ENCODE results near the gene SIRPB1.
A peak's percentile ranks its signal among the peaks of the same experiment; 100 is the strongest.

Gene SIRPB1

GRCh38 chr20:1628621-1629020 is 8.8 kb upstream of the SIRPB1 start:
- no peaks in the 10 kb centered on the region for H3K36me3 ChIP-seq (ENCODE audit: control insufficient read depth in 2 of 2, insufficient read depth in 2 of 2, low read length in 2 of 2)
- H3K4me1 ChIP-seq (ENCODE audit: control insufficient read depth in 2 of 2, insufficient read depth in 2 of 2, low read length in 2 of 2) = no peaks in the 10 kb centered on the region
- no peak overlapping the region for H3K9ac ChIP-seq (ENCODE audit: low read depth in 1 of 2, low read length in 2 of 2)
- H3K27me3 ChIP-seq (ENCODE audit: control insufficient read depth in 2 of 2, insufficient read depth in 2 of 2, low read length in 2 of 2) = peaks cover 0 to 2% of the 10 kb centered on the region in 2 donors
- H3K4me3 ChIP-seq (ENCODE audit: low read length in 2 of 2) = no peak overlapping the region
- no peaks in the 10 kb centered on the region for H3K9me3 ChIP-seq (ENCODE audit: control insufficient read depth in 2 of 2, low read length in 2 of 2)
- H3K27ac ChIP-seq (ENCODE audit: low read depth in 2 of 2, low read length in 2 of 2) = no peak overlapping the region

- Histone ChIP-seq H3K4me1 (ENCODE audit: control insufficient read depth in 2 of 2, insufficient read depth in 2 of 2, low read length in 2 of 2) (no peaks in the 10 kb centered on the region), H3K9ac (ENCODE audit: low read depth in 1 of 2, low read length in 2 of 2) (no peak overlapping the region), H3K9me3 (ENCODE audit: control insufficient read depth in 2 of 2, low read length in 2 of 2) (no peaks in the 10 kb centered on the region), H3K27me3 (ENCODE audit: control insufficient read depth in 2 of 2, insufficient read depth in 2 of 2, low read length in 2 of 2) (peaks cover 0 to 2% of the 10 kb centered on the region in 2 donors), H3K27ac (ENCODE audit: low read depth in 2 of 2, low read length in 2 of 2) (no peak overlapping the region), H3K4me3 (ENCODE audit: low read length in 2 of 2) (no peak overlapping the region), H3K36me3 (ENCODE audit: control insufficient read depth in 2 of 2, insufficient read depth in 2 of 2, low read length in 2 of 2) (no peaks in the 10 kb centered on the region)
These were observed 7.4 kb upstream of the SIRPB1 start for GRCh38 chr20:1627200-1627550.

- Histone ChIP-seq H3K9ac (ENCODE audit: low read depth in 1 of 2, low read length in 2 of 2) (no peak overlapping the region), H3K4me3 (ENCODE audit: low read length in 2 of 2) (no peak overlapping the region), H3K27me3 (ENCODE audit: control insufficient read depth in 2 of 2, insufficient read depth in 2 of 2, low read length in 2 of 2) (peaks cover 0 to 2% of the 10 kb centered on the region in 2 donors), H3K9me3 (ENCODE audit: control insufficient read depth in 2 of 2, low read length in 2 of 2) (no peaks in the 10 kb centered on the region), H3K27ac (ENCODE audit: low read depth in 2 of 2, low read length in 2 of 2) (no peak overlapping the region), H3K4me1 (ENCODE audit: control insufficient read depth in 2 of 2, insufficient read depth in 2 of 2, low read length in 2 of 2) (no peaks in the 10 kb centered on the region), H3K36me3 (ENCODE audit: control insufficient read depth in 2 of 2, insufficient read depth in 2 of 2, low read length in 2 of 2) (no peaks in the 10 kb centered on the region)
These were observed 6.9 kb upstream of the SIRPB1 start for GRCh38 chr20:1626528-1627199.

- no peak overlapping the region for H3K9ac ChIP-seq (ENCODE audit: low read depth in 1 of 2, low read length in 2 of 2)
- no peaks in the 10 kb centered on the region for H3K36me3 ChIP-seq (ENCODE audit: control insufficient read depth in 2 of 2, insufficient read depth in 2 of 2, low read length in 2 of 2)
- H3K4me3 ChIP-seq (ENCODE audit: low read length in 2 of 2) = no peak overlapping the region
- peaks cover 0 to 2% of the 10 kb centered on the region in 2 donors for H3K27me3 ChIP-seq (ENCODE audit: control insufficient read depth in 2 of 2, insufficient read depth in 2 of 2, low read length in 2 of 2)
- H3K27ac ChIP-seq (ENCODE audit: low read depth in 2 of 2, low read length in 2 of 2) = no peak overlapping the region
- H3K9me3 ChIP-seq (ENCODE audit: control insufficient read depth in 2 of 2, low read length in 2 of 2) = no peaks in the 10 kb centered on the region
- H3K4me1 ChIP-seq (ENCODE audit: control insufficient read depth in 2 of 2, insufficient read depth in 2 of 2, low read length in 2 of 2) = no peaks in the 10 kb centered on the region
These were observed 5.4 kb upstream of the SIRPB1 start for GRCh38 chr20:1625083-1625690.

GRCh38 chr20:1623501-1624205 is 3.8 kb upstream of the SIRPB1 start:
- no peak overlapping the region for H3K9ac ChIP-seq (ENCODE audit: low read depth in 1 of 2, low read length in 2 of 2)
- H3K9me3 ChIP-seq (ENCODE audit: control insufficient read depth in 2 of 2, low read length in 2 of 2) = peaks cover 0 to 3% of the 10 kb centered on the region in 2 donors
- no peak overlapping the region for H3K27ac ChIP-seq (ENCODE audit: low read depth in 2 of 2, low read length in 2 of 2)
- no peaks in the 10 kb centered on the region for H3K36me3 ChIP-seq (ENCODE audit: control insufficient read depth in 2 of 2, insufficient read depth in 2 of 2, low read length in 2 of 2)
- H3K4me3 ChIP-seq (ENCODE audit: low read length in 2 of 2) = no peak overlapping the region
- no peaks in the 10 kb centered on the region for H3K27me3 ChIP-seq (ENCODE audit: control insufficient read depth in 2 of 2, insufficient read depth in 2 of 2, low read length in 2 of 2)
- no peaks in the 10 kb centered on the region for H3K4me1 ChIP-seq (ENCODE audit: control insufficient read depth in 2 of 2, insufficient read depth in 2 of 2, low read length in 2 of 2)

- Histone ChIP-seq H3K27ac (ENCODE audit: low read depth in 2 of 2, low read length in 2 of 2) (no peak overlapping the region), H3K36me3 (ENCODE audit: control insufficient read depth in 2 of 2, insufficient read depth in 2 of 2, low read length in 2 of 2) (no peaks in the 10 kb centered on the region), H3K4me3 (ENCODE audit: low read length in 2 of 2) (no peak overlapping the region), H3K27me3 (ENCODE audit: control insufficient read depth in 2 of 2, insufficient read depth in 2 of 2, low read length in 2 of 2) (no peaks in the 10 kb centered on the region), H3K9ac (ENCODE audit: low read depth in 1 of 2, low read length in 2 of 2) (no peak overlapping the region), H3K4me1 (ENCODE audit: control insufficient read depth in 2 of 2, insufficient read depth in 2 of 2, low read length in 2 of 2) (no peaks in the 10 kb centered on the region), H3K9me3 (ENCODE audit: control insufficient read depth in 2 of 2, low read length in 2 of 2) (peaks cover 0 to 3% of the 10 kb centered on the region in 2 donors)
These were observed 2.6 kb upstream of the SIRPB1 start for GRCh38 chr20:1622450-1622849.

GRCh38 chr20:1621316-1621715 is 1.5 kb upstream of the SIRPB1 start:
- H3K9ac ChIP-seq (ENCODE audit: low read depth in 1 of 2, low read length in 2 of 2) = no peak overlapping the region
- H3K27me3 ChIP-seq (ENCODE audit: control insufficient read depth in 2 of 2, insufficient read depth in 2 of 2, low read length in 2 of 2) = no peaks in the 10 kb centered on the region
- no peaks in the 10 kb centered on the region for H3K4me1 ChIP-seq (ENCODE audit: control insufficient read depth in 2 of 2, insufficient read depth in 2 of 2, low read length in 2 of 2)
- no peak overlapping the region for H3K4me3 ChIP-seq (ENCODE audit: low read length in 2 of 2)
- H3K36me3 ChIP-seq (ENCODE audit: control insufficient read depth in 2 of 2, insufficient read depth in 2 of 2, low read length in 2 of 2) = no peaks in the 10 kb centered on the region
- peaks cover 0 to 3% of the 10 kb centered on the region in 2 donors for H3K9me3 ChIP-seq (ENCODE audit: control insufficient read depth in 2 of 2, low read length in 2 of 2)
- H3K27ac ChIP-seq (ENCODE audit: low read depth in 2 of 2, low read length in 2 of 2) = no peak overlapping the region

- Histone ChIP-seq H3K27me3 (ENCODE audit: control insufficient read depth in 2 of 2, insufficient read depth in 2 of 2, low read length in 2 of 2) (no peaks in the 10 kb centered on the region), H3K36me3 (ENCODE audit: control insufficient read depth in 2 of 2, insufficient read depth in 2 of 2, low read length in 2 of 2) (no peaks in the 10 kb centered on the region), H3K9ac (ENCODE audit: low read depth in 1 of 2, low read length in 2 of 2) (no peak overlapping the region), H3K4me1 (ENCODE audit: control insufficient read depth in 2 of 2, insufficient read depth in 2 of 2, low read length in 2 of 2) (no peaks in the 10 kb centered on the region), H3K27ac (ENCODE audit: low read depth in 2 of 2, low read length in 2 of 2) (peak overlapping the region in 1 of 2 donors; percentile 43), H3K4me3 (ENCODE audit: low read length in 2 of 2) (peak overlapping the region in 1 of 2 donors; percentile 33), H3K9me3 (ENCODE audit: control insufficient read depth in 2 of 2, low read length in 2 of 2) (peaks cover 0 to 3% of the 10 kb centered on the region in 2 donors)
These were observed 762 bp downstream of the SIRPB1 start for GRCh38 chr20:1618954-1619540.

GRCh38 chr20:1618479-1618878 is 1.3 kb downstream of the SIRPB1 start:
- Histone ChIP-seq H3K9ac (ENCODE audit: low read depth in 1 of 2, low read length in 2 of 2) (no peak overlapping the region), H3K27ac (ENCODE audit: low read depth in 2 of 2, low read length in 2 of 2) (no peak overlapping the region), H3K9me3 (ENCODE audit: control insufficient read depth in 2 of 2, low read length in 2 of 2) (peaks cover 0 to 3% of the 10 kb centered on the region in 2 donors), H3K36me3 (ENCODE audit: control insufficient read depth in 2 of 2, insufficient read depth in 2 of 2, low read length in 2 of 2) (no peaks in the 10 kb centered on the region), H3K27me3 (ENCODE audit: control insufficient read depth in 2 of 2, insufficient read depth in 2 of 2, low read length in 2 of 2) (no peaks in the 10 kb centered on the region), H3K4me3 (ENCODE audit: low read length in 2 of 2) (no peak overlapping the region), H3K4me1 (ENCODE audit: control insufficient read depth in 2 of 2, insufficient read depth in 2 of 2, low read length in 2 of 2) (no peaks in the 10 kb centered on the region)

GRCh38 chr20:1616858-1617434 is 2.9 kb downstream of the SIRPB1 start:
- Histone ChIP-seq H3K36me3 (ENCODE audit: control insufficient read depth in 2 of 2, insufficient read depth in 2 of 2, low read length in 2 of 2) (no peaks in the 10 kb centered on the region), H3K27ac (ENCODE audit: low read depth in 2 of 2, low read length in 2 of 2) (no peak overlapping the region), H3K27me3 (ENCODE audit: control insufficient read depth in 2 of 2, insufficient read depth in 2 of 2, low read length in 2 of 2) (no peaks in the 10 kb centered on the region), H3K9me3 (ENCODE audit: control insufficient read depth in 2 of 2, low read length in 2 of 2) (peaks cover 0 to 3% of the 10 kb centered on the region in 2 donors), H3K9ac (ENCODE audit: low read depth in 1 of 2, low read length in 2 of 2) (no peak overlapping the region), H3K4me1 (ENCODE audit: control insufficient read depth in 2 of 2, insufficient read depth in 2 of 2, low read length in 2 of 2) (no peaks in the 10 kb centered on the region), H3K4me3 (ENCODE audit: low read length in 2 of 2) (no peak overlapping the region)
